Ovary (tissue), 9 donors: ENCODE data around the gene POLG2. TPM values are rescaled to one million over a fixed set of nuclear protein-coding genes. Genes with fewer than 3 reads are reported as not detected.

ENCODE experiments used
- DNase-seq, 5 donors: peaks; one replicate each; pipeline ENCODE4 v3.0.0-alpha.2; 2019 to 2020
- H3K27ac ChIP-seq, 2 donors: fragments of 200-600 bp; one replicate each; pipeline versions ENCODE4 v1.5.1 to v1.8.0; 2019 to 2022
- H3K27me3 ChIP-seq: fragments of 200-600 bp; one replicate; pipeline ENCODE4 v1.8.0; 2022
- H3K36me3 ChIP-seq: fragments of 200-600 bp; sonication (generic); one replicate; pipeline ENCODE4 v1.5.1; 2019
- H3K4me1 ChIP-seq: one replicate; pipeline ENCODE4 v1.8.1; 2013; ENCODE audit warnings: mild to moderate bottlenecking, moderate library complexity; ENCODE audit not compliant: insufficient read depth
- H3K4me3 ChIP-seq: fragments of 200-600 bp; sonication (generic); one replicate; pipeline ENCODE4 v1.5.1; 2017
- H3K9me3 ChIP-seq, 2 donors: fragments of 200-600 bp in 1 of 2; sonication (generic) in 1 of 2; one replicate each; pipeline versions ENCODE4 v1.5.1 to v1.8.1; 2013 to 2019; ENCODE audit warnings: mild to moderate bottlenecking in 1 of 2, moderate library complexity in 1 of 2
- CTCF ChIP-seq, 3 donors: fragments of 450-650 bp in 2 of 3; fragments of 200-600 bp in 1 of 3; IDR thresholded peaks; one replicate each; pipeline versions ENCODE4 v1.5.1 to v1.8.0; 2016 to 2022; ENCODE audit warnings: antibody characterized with exemption in 3 of 3, mild to moderate bottlenecking in 1 of 3
- EP300 ChIP-seq: sonication (generic); formaldehyde crosslinking; IDR thresholded peaks from one replicate; pipeline ENCODE4 v1.6.1; 2017; ENCODE audit warnings: antibody characterized with exemption
- POLR2A ChIP-seq: fragments of 450-650 bp; IDR thresholded peaks from one replicate; pipeline ENCODE4 v1.6.1; 2017; ENCODE audit warnings: antibody characterized with exemption, mild to moderate bottlenecking, moderate library complexity
- WGBS, 3 donors: extraction: QIAGEN DNeasy Blood & Tissue Kit in 1 of 3; methylation state at CpG; one replicate each; pipeline versions ENCODE4 v1.1.5 to v1.1.7; 2013 to 2017; 5-methylcytosine and 5-hydroxymethylcytosine counted together
- intact Hi-C, 4 donors: fragments of 100-400 bp; cut with DNase I; formaldehyde crosslinking; loops; one replicate each; pipeline versions ENCODE4 v1.11.0 to v1.15.1; 2022 to 2023
- polyA plus RNA-seq, 2 donors: library from polyadenylated mRNA; stranded (reverse); fragments of 200-250 nt in 1 of 2; fragments of 350-450 nt in 1 of 2; fragmentation: Illumina TruSeq in 1 of 2; extraction: RNeasy Lipid Tissue Mini Kit (QIAGEN cat#74804) in 1 of 2; gene quantifications; one replicate each; pipeline ENCODE4 v1.2.3, GENCODE V29; 2013 to 2014
- total RNA-seq, 7 donors: library from RNA; depleted of rRNA in 2 of 7; stranded (reverse); fragments of >200 nt in 2 of 7; fragmentation: NEBNext Ultra II Directional in 3 of 7; extraction: Animal tissue kit (Norgen Biotek cat#: 25700) in 3 of 7; gene quantifications; one replicate each; pipeline versions ENCODE4 v1.1.0 to v1.2.4, GENCODE V29; 2016 to 2023
- donor health status: DM: no; HTN: no; CAD: no; lungs with moderate emphysema.
- donor health status: DM: no; HTN: no; CAD: no.
- donor health status: Bipolar disorder and iron deficiency.
- donor health status: DM: yes; HTN: yes; CAD: no.
- donor health status: DM: no; HTN: no; CAD: no.
- donor health status: DM: yes; HTN: yes; CAD: no.

The POLG2 gene
- total and polyA plus RNA-seq, 9 donors, result 8.7 to 21.3 (median 16.6) TPM

GRCh38 chr17:64503821-64504768, 7.2 kb upstream of the POLG2 start:
- 9 to 17% (median 11%) methylated on average over 7 of the region's 7 CpGs for WGBS, 3 donors
- Histone ChIP-seq H3K4me1 (peaks cover 1% of the 10 kb centered on the region), H3K9me3 (no peaks in the 10 kb centered on the region), H3K4me3 (peak overlapping the region; percentile 99), H3K27ac (peak overlapping the region in 1 of 2 donors; percentile 97), H3K36me3 (no peaks in the 10 kb centered on the region), H3K27me3 (no peaks in the 10 kb centered on the region)
- DNase-seq, result no peak
- intact Hi-C loops, result no loop called here
- TF ChIP-seq EP300, result no peak
- no peak for TF ChIP-seq CTCF (IDR thresholded peaks at IDR 0.05)
- no peak for TF ChIP-seq POLR2A

DNA sequence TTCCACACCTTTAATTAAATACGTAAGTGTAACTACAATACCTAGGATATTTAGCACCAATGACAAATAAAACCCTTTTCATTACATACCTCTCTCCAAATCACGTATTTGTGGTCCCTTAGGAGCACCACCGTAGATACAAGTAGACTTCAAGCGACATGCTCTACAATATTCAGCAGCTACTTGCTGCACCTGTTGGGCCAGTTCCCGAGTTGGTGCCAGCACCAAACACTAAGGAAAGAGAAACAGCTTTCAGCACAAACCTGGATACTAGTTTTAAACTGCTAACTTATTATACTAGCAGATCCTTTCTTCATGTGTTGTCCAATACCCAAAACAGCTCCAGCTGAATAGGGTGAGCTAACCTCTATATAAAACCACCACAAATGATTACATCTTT, 6.5 kb upstream of the POLG2 start:
- no peaks in the 10 kb centered on the region for H3K36me3 ChIP-seq
- no peak overlapping the region for H3K4me3 ChIP-seq
- 69 to 76% (median 69%) methylated on average over 5 of the region's 5 CpGs for WGBS, 3 donors
- H3K9me3 ChIP-seq, result no peaks in the 10 kb centered on the region
- H3K27ac ChIP-seq, result no peak overlapping the region
- no peaks in the 10 kb centered on the region for H3K27me3 ChIP-seq
- peaks cover 1% of the 10 kb centered on the region for H3K4me1 ChIP-seq
- intact Hi-C loops, result no loop called here
- DNase-seq, result no peak
- TF ChIP-seq CTCF (IDR thresholded peaks at IDR 0.05) (no peak), POLR2A (no peak), EP300 (no peak)

- no peak overlapping the region for H3K4me3 ChIP-seq
- DNase-seq, result no peak
- H3K9me3 ChIP-seq, result no peaks in the 10 kb centered on the region
- intact Hi-C loops, result no loop called here
- H3K27me3 ChIP-seq, result no peaks in the 10 kb centered on the region
- TF ChIP-seq CTCF (IDR thresholded peaks at IDR 0.05), result no peak
- no peak for TF ChIP-seq EP300
- no peak for TF ChIP-seq POLR2A
- no peaks in the 10 kb centered on the region for H3K36me3 ChIP-seq
- peaks cover 1% of the 10 kb centered on the region for H3K4me1 ChIP-seq
- H3K27ac ChIP-seq, result no peak overlapping the region
- WGBS, 3 donors, result 50 to 64% (median 51%) methylated on average over 2 of the region's 2 CpGs
Measured at GRCh38 chr17:64502809-64503208, 6.0 kb upstream of the POLG2 start.

- TF ChIP-seq CTCF (IDR thresholded peaks at IDR 0.05) (no peak), POLR2A (no peak), EP300 (no peak)
- 68 to 75% (median 71%) methylated on average over 3 of the region's 3 CpGs for whole genome bisulfite sequencing, 3 donors
- Histone ChIP-seq H3K4me1 (peaks cover 1% of the 10 kb centered on the region), H3K27ac (no peak overlapping the region), H3K27me3 (no peaks in the 10 kb centered on the region), H3K36me3 (no peaks in the 10 kb centered on the region), H3K4me3 (no peak overlapping the region), H3K9me3 (no peaks in the 10 kb centered on the region)
- intact Hi-C loops, result no loop called here
- no peak for DNase-seq
Measured at GRCh38 chr17:64502021-64502420, 5.2 kb upstream of the POLG2 start.
